ENCODE data around the gene FAM219A.
"Not testable (repeated sequence)": the region's sequence is repeated elsewhere in the genome, so short reads cannot be mapped to it uniquely, and the experiment has no call there.

FAM219A gene

DNA sequence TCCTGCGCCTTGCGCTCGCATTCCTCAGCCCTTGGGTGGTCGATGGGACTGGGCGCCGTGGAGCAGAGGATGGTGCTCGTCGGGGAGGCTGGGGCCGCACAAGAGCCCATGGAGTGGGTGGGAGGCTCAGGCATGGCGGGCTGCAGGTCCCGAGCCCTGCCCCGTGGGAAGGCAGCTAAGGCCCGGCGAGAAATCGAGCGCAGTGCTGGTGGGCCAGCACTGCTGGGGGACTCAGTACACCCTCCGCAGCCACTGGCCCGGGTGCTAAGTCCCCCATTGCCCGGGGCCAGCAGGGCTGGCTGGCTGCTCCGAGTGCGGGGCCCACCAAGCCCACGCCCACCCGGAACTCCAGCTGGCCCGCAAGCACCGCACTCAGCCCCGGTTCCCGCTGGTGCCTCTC lies 24.4 kb upstream of the FAM219A start:
- DNase-seq, result not testable (repeated sequence)

DNA sequence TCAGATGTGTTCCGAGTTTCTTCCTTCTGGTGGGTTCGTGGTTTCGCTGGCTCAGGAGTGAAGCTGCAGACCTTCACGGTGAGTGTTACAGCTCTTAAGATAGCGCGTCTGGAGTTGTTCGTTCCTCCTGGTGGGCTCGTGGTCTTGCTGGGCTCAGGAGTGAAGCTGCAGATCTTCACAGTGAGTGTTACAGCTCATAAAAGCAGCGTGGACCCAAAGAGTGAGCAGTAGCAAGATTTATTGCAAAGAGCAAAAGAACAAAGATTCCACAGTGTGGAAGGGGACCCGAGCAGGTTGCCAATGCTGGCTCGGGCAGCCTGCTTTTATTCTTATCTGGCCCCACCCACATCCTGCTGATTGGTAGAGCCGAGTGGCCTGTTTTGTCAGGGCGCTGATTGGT lies 23.2 kb upstream of the FAM219A start:
- DNase-seq, result not testable (repeated sequence)

DNA sequence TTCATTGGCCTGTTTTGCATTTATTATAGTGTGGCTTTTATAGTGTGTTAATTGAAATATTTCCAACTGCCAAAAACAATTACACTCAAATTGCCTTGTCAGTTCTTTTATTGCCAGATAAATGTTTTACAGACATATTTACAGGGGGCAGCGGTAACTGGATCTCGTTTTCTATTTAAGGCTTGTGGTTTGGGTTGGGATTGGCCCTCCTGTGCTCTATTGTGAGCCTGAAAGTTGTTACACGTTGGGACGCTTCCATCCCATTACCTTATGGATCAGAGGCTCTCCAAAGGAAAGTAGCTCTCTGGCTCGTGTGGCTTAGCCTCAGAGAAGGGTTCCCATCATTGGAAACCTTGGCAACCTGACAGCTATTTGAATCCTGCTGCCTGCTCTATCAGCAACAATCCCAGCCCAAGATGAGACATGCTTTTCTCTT lies 21.1 kb upstream of the FAM219A start:
- DNase-seq, result no peak

GRCh38 chr9:34477541-34477940 lies 19.2 kb upstream of the FAM219A start:
- DNase-seq, result no peak

GRCh38 chr9:34475097-34475496 lies 16.7 kb upstream of the FAM219A start:
- no peak for DNase-seq

DNA sequence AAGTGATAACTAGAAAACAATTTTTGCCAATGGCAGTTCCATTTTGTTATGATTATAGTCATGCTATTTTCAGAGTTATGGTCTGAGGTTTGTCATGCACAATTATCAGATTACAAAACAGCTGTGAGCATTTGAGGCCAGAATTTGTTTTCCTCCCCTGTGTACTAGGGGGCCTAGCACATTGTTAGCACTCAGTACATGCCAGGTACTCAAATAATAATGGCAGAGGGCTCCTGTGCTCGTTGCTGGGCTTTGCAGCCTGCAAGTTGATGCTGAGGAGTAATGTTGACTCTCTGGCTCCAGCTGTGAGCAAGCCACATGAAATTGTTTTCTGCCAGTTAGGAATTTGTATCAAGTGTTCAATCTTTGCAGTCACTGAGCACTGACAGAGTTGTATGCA lies 7.1 kb upstream of the FAM219A start:
- no peak for DNase-seq

DNA sequence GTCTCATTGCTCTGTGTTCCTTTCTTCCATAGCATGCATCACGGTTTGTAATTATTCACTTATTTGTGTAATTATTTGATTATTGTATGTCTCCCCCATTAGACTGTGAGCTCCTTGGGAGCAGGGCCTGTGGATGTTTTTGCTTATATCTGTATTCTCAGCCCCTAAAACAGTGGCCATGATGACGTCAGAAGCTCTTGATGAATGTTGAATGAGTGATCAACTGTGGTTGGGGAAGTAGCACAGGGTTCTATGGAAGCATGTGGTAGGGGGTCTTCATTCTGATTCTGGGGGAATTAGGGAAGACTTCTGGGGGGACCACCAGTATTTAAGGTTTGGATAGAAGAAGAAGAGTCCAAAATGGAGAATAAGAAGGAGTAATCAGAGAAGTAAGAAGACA lies 6.2 kb upstream of the FAM219A start:
- no peak for DNase-seq

- DNase-seq, result no peak
Observed at GRCh38 chr9:34463901-34464232, 5.5 kb upstream of the FAM219A start.

DNA sequence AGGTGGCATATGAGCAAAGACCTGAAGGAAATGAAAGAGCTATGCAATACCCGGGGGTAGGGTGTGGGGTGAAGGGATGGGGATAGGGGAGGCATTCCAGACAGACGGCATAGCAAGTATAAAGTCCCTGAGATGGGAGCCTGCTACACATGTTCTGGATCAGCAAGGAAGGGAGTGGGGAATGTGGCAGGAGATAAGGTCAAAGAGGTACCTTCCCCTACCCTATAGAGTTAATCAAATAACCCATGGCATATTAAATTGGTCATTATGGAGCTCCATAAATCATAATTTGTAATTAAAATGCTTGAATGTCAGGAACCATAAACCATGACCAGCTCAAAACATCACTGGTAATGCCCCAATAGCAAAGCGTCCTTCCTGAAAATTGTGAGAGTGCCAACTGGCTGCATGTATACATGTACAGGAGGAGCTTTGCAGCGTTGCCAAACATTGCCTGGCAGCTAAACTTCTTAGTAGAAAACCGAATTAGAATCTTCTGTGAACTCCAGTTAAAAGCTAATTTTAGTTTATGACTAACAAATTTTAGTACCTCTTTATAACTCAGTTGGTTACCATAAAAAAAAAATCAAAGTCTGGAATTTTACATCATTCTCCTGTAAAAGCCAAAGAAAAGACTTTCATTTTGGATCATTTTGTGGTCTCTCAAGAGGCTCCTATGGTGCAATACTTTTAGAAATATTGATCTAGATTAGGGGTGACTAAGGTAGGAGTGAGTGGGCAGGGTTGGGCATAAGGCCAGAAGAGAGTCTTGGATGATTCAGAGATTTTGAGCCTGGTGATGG lies 4.9 kb upstream of the FAM219A start:
- no peak for DNase-seq

GRCh38 chr9:34459941-34460340 lies 1.6 kb upstream of the FAM219A start:
- no peak for DNase-seq

DNA sequence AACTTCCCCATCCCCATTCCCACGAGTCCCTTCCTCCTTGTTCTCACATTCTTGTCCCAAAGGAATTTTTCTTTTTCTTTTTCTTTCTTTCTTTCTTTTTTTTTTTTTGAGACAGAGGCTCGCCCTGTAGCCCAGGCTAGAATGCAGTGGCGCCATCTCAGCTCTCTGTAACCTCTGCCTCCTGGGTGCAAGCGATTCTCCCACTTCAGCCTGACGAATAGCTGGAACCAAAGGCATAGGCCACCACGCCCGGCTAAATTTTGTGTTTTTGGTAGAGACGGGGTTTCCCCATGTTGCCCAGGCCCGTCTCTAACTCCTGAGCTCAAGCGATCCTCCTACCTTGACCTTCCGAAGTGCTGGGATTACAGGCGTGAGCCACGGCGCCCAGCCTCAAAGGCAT lies 986 bp upstream of the FAM219A start:
- DNase-seq, result no peak

DNA sequence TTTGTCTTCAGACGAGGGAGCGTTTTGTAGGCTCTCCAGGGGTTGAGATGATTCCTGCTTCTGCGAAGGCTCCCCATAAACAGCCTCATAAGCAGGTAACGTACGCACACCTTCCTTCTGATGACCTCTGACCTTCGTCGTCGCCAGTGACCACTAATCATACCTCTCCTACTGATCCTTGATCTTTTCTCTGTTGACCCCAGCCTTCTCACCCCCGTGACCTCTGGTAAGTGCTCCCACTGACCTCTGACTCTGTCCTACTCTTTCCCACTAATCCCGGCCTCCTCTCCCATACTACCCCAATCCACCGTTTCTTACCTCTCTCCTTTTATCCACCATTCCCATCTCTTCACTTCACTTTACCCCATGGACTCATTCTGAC lies 580 bp upstream of the FAM219A start:
- no peak for DNase-seq

- DNase-seq, result no peak
Observed at GRCh38 chr9:34457266-34458012, 931 bp downstream of the FAM219A start.

DNA sequence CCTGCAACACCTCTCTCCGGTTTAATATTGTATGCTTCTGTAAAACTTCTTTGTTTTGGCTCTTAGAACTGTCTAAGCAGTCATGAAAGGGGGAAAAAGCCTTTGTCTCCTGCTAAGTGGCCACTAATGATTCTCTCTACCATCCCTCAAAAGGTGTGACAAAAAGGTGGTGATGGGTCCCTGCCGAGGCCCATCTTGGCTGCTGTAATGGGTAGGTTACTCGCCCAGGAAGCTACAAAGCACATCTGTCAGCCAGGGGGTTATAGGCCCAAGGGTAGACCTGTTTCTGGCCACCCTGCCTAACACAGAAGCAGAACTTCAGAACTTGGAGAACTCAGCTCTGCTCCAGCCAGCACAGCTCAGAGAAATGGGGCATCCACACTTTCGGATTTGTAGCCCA lies 1.6 kb downstream of the FAM219A start:
- no peak for DNase-seq

GRCh38 chr9:34456151-34456550 lies 2.2 kb downstream of the FAM219A start:
- DNase-seq, result no peak

DNA sequence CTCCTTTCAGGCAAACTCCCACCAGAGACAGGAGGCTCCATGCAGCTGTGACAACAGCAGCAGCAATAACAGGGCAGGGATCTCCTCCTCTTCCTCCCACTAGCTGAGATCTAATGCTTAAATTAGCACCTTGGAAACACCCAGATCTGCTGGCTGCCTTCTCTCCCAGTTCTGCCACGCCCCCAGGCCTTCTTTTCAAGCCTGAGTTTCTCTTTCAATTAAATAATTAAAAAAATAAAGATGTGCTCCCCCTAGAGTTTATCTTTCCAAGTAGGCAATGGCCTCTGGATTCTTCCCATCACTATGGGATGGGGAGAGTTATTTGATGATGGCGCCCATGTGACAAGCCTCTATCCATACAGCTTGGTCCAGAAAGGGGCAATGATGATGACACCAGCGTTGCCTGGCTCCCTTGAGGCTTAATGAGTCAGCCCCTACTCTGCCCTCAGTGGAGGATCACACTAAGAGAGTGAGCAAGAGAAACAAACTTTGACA lies 3.8 kb downstream of the FAM219A start:
- no peak for DNase-seq

- no peak for DNase-seq
Observed at GRCh38 chr9:34452568-34452967, 5.8 kb downstream of the FAM219A start.

- no peak for DNase-seq
Observed at GRCh38 chr9:34451545-34451944, 6.8 kb downstream of the FAM219A start.

GRCh38 chr9:34451135-34451534 lies 7.2 kb downstream of the FAM219A start:
- DNase-seq, result no peak

DNA sequence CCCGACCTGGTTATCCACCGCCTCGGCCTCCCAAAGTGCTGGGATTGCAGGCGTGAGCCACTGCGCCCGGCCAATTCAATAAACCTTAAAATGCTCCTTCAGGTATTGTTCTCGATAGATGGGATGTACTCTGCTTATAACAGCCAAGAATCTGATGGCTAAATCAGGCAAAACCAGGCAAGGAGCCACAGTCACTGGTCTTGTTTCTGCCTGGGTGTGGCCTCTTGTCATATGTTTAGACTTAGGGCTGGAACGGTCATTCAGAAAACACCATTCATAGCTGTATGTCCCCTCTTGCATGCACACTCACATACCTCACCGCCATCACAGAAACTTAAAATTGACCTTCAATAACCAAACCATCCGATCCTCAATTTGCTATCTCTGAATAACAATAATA lies 7.7 kb downstream of the FAM219A start:
- no peak for DNase-seq

GRCh38 chr9:34446951-34447350 lies 11.4 kb downstream of the FAM219A start:
- DNase-seq, result no peak

DNA sequence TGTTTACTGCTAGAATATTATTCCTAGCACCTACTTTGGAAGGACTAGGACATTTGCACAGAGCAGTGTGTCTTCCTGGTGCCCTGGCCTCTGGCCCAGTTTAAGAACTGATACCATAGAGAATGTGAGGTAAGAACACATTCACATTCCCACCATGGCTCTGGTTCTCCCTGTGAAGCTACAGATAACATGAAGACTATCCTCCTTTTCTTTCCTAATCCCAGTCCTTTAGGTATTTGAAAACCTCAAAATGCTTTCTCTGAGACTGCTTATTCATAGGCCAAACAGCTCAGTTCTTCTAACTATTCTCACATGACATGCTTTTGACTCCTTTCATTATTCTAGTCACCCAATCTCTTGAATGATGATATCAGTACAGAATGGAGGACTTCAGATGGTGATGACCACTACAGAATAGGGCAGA lies 11.9 kb downstream of the FAM219A start:
- DNase-seq, result no peak

- DNase-seq, result no peak
Observed at GRCh38 chr9:34443976-34444375, 14.4 kb downstream of the FAM219A start.

- no peak for DNase-seq
Observed at GRCh38 chr9:34443533-34443932, 14.8 kb downstream of the FAM219A start.

Data from activated CD4-positive, alpha-beta T cell treated with anti-CD3 and anti-CD28 coated beads, Interleukin-2, amount 50 U/mL, for 1 hour (primary cell).